ENCODE results near the gene CDH16.

DNA sequence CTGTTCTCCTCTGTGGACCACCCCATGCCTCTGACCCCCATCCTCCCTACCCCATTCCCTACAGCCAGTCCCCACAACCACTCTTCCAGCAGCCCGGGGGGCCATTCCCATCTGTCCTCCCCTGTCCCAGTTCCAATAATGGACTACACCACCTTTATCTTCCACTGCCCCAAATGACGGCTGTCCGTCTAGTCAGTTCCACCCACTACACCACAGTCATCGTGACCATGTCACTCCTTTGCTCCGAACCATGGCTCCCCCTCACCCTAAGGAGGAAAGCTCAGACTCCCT lies 23.1 kb downstream of the CDH16 start:
- TF ChIP-seq POLR2A (IDR thresholded peaks at IDR 0.05; ENCODE audit: low read depth, low read length) = no peak
- TF ChIP-seq POLR2AphosphoS5 (IDR thresholded peaks at IDR 0.05; ENCODE audit: low read depth, low read length) = no peak
- no peak for TF ChIP-seq TAF1 (IDR thresholded peaks at IDR 0.05; ENCODE audit: low read depth, low read length)
- no peak for TF ChIP-seq POU2F2 (IDR thresholded peaks at IDR 0.05; ENCODE audit: low read depth, low read length)
- TF ChIP-seq SPI1 (IDR thresholded peaks at IDR 0.05; ENCODE audit: low read depth, low read length) = no peak
- TF ChIP-seq PAX5 (IDR thresholded peaks at IDR 0.05; ENCODE audit: insufficient read depth, low read length, severe bottlenecking) = no peak

Data from GM12891 (cell line).